GM12878 (cell line): Measurements from ENCODE around the gene BPI. TPM values are rescaled to one million over a fixed set of nuclear protein-coding genes. Genes with fewer than 3 reads are reported as not detected.

Experiments
- ATAC-seq: fragments of 200-7000 bp; cut with Tn5 transposase; 3 replicates; pipeline ENCODE4 v1.9.1; 2020; ENCODE audit warnings: mild to moderate bottlenecking, moderate library complexity
- BruUV-seq: library from RNA; stranded (reverse); fragments of 400-500 nt; replicated peaks from 2 replicates; lab custom pipeline; 2021; lab: Mats Ljungman, UMichigan
- CTCF ChIA-PET: fragments of 300-600 bp; sonication (Branson Sonifier 250); formaldehyde crosslinking; extraction: SDS; loops from one replicate; lab custom pipeline; 2021; ENCODE audit warnings: inconsistent platforms; lab: Yijun Ruan, JAX
- POLR2A ChIA-PET: fragments of 350-600 bp; formaldehyde crosslinking; extraction: SDS; loops from one replicate; lab custom pipeline; 2021; ENCODE audit warnings: inconsistent platforms; lab: Charles Lee
- RAD21 ChIA-PET: fragments of 300-600 bp; sonication (Branson Sonifier 250); formaldehyde crosslinking; loops from one replicate; lab custom pipeline; 2023; ENCODE audit warnings: antibody characterized with exemption; ENCODE audit not compliant: unreplicated experiment; lab: Charles Lee
- SMC1A ChIA-PET: fragments of 300-600 bp; sonication (Branson Sonifier 250); formaldehyde crosslinking; loops from one replicate; lab custom pipeline; 2023; ENCODE audit not compliant: unreplicated experiment, uncharacterized antibody; lab: Charles Lee
- DNase-seq: peaks from one replicate; pipeline ENCODE4 v3.0.0-alpha.2; 2011; ENCODE audit warnings: low read depth, low spot score
- FAIRE-seq: peaks from 3 replicates; lab custom pipeline; 2011; peaks lifted over from hg19 to GRCh38; lab: Jason Lieb, UNC
- H2AFZ ChIP-seq: 2 replicates; pipeline ENCODE4 v1.6.0; 2011; ENCODE audit warnings: low read depth, low read length, control low read depth; ENCODE audit not compliant: control insufficient read depth
- H3K27ac ChIP-seq: 2 replicates; pipeline ENCODE4 v1.5.1; 2011; ENCODE audit warnings: control low read depth; ENCODE audit not compliant: control insufficient read depth, insufficient read depth
- H3K27me3 ChIP-seq, 2 experiments: replicated peaks in 1 of 2; 2 replicates each; pipeline versions ENCODE4 v1.6.0 to v1.6.1; 2011; ENCODE audit warnings: low read length in 1 of 2; ENCODE audit not compliant: control insufficient read depth in 2 of 2, insufficient read depth in 2 of 2
- H3K36me3 ChIP-seq, 2 experiments: 2 replicates each; pipeline ENCODE4 v1.5.1; 2011; ENCODE audit warnings: low read length in 1 of 2; ENCODE audit not compliant: control insufficient read depth in 2 of 2, insufficient read depth in 2 of 2
- H3K4me1 ChIP-seq: 2 replicates; pipeline ENCODE4 v1.6.1; 2011; ENCODE audit warnings: mild to moderate bottlenecking, low read length, moderate library complexity, mixed read lengths; ENCODE audit not compliant: control insufficient read depth, insufficient read depth
- H3K4me2 ChIP-seq: 2 replicates; pipeline ENCODE4 v1.6.0; 2011; ENCODE audit warnings: control low read depth; ENCODE audit not compliant: control insufficient read depth, insufficient read depth
- H3K4me3 ChIP-seq: fragments of 200-600 bp; sonication (generic); 2 replicates; pipeline ENCODE4 v1.5.1; 2016
- H3K79me2 ChIP-seq: 2 replicates; pipeline ENCODE4 v1.6.0; 2011; ENCODE audit warnings: low read length; ENCODE audit not compliant: control insufficient read depth, insufficient read depth
- H3K9ac ChIP-seq: 2 replicates; pipeline ENCODE4 v1.8.0; 2011; ENCODE audit warnings: low read length, control low read depth, mixed read lengths; ENCODE audit not compliant: control insufficient read depth, insufficient read depth
- H3K9me3 ChIP-seq: replicated peaks from 3 replicates; pipeline ENCODE4 v1.5.1; 2011; ENCODE audit warnings: mild to moderate bottlenecking, low read length; ENCODE audit not compliant: control insufficient read depth, insufficient read depth
- H4K20me1 ChIP-seq: 2 replicates; pipeline ENCODE4 v1.6.0; 2011; ENCODE audit not compliant: control insufficient read depth, insufficient read depth
- E2F8 ChIP-seq: fragments of 450-650 bp; IDR thresholded peaks from 2 replicates; pipeline ENCODE4 v1.6.1; 2018; ENCODE audit warnings: mild to moderate bottlenecking, low read depth, moderate library complexity; ENCODE audit not compliant: partially characterized antibody
- HCFC1 ChIP-seq: fragments of 150-350 bp; IDR thresholded peaks from 2 replicates; pipeline ENCODE4 v1.6.1; 2014; ENCODE audit warnings: low read length
- HDGF ChIP-seq: fragments of 450-650 bp; IDR thresholded peaks from 2 replicates; pipeline ENCODE4 v1.6.1; 2016; ENCODE audit warnings: antibody characterized with exemption
- MTA2 ChIP-seq: fragments of 450-650 bp; IDR thresholded peaks from 2 replicates; pipeline ENCODE4 v1.6.1; 2016; ENCODE audit warnings: low read depth, mild to moderate bottlenecking, moderate library complexity
- SPI1 ChIP-seq: IDR thresholded peaks from 2 replicates; pipeline ENCODE4 v1.6.1; 2011; ENCODE audit warnings: low read depth, mild to moderate bottlenecking, low read length, moderate library complexity, borderline replicate concordance; ENCODE audit not compliant: insufficient read depth
- TBL1XR1 ChIP-seq: IDR thresholded peaks from 2 replicates; pipeline ENCODE4 v1.6.1; 2012; ENCODE audit warnings: low read depth, low read length, improper control_type of control experiment
- ZNF274 ChIP-seq: IDR thresholded peaks from one replicate; pipeline ENCODE4 v1.8.0; 2011; ENCODE audit not compliant: insufficient read length, insufficient read depth
- WGBS: methylation state at CpG from one replicate; pipeline ENCODE4 v1.1.6; 2016; ENCODE audit warnings: low lambda C conversion rate; ENCODE audit not compliant: insufficient replicate concordance, insufficient coverage; ENCODE audit errors: missing lambda C conversion rate; 5-methylcytosine and 5-hydroxymethylcytosine counted together
- in situ Hi-C: fragments of 300-500 bp; cut with MboI; formaldehyde crosslinking; loops from 9 replicates; pipeline ENCODE4 v1.14.3; 2018; ENCODE audit warnings: mixed read lengths
- intact Hi-C: fragments of 100-400 bp; cut with micrococcal nuclease; formaldehyde crosslinking; loops from one replicate; pipeline ENCODE4 v1.14.2; 2022; ENCODE audit not compliant: unreplicated experiment
- polyA plus RNA-seq, 11 experiments: library from polyadenylated mRNA; depleted of rRNA in 4 of 11; unstranded in 6 of 11; stranded (reverse) in 5 of 11; fragments of >200 nt; fragmentation: Nextera tagmentation in 4 of 11; fragmentation: Illumina TruSeq in 1 of 11; extraction: Ambion mirVana in 4 of 11; extraction: Trizol in 1 of 11; gene quantifications; 1 replicate in 1 of 11; 2 replicates in 10 of 11; pipeline versions ENCODE4 v1.2.1 to v1.2.3, GENCODE V29; 2011 to 2016; ENCODE audit warnings: inconsistent platforms in 2 of 11, missing spikeins in 2 of 11, low read depth in 1 of 11
- total RNA-seq, 4 experiments: library from RNA; depleted of rRNA in 3 of 4; stranded (reverse); fragments of >200 nt in 3 of 4; fragmentation: Illumina TruSeq in 1 of 4; extraction: Trizol in 1 of 4; gene quantifications; 2 replicates each; pipeline versions ENCODE4 v1.2.1 to v1.2.3, GENCODE V29; 2013 to 2021

The BPI gene
- total and polyA plus RNA-seq, 10 of the 15 experiments (the other 5 are each of a cell fraction or from before 2014, with no cell fraction given) = not detected

GRCh38 chr20:38294076-38294591, 9.8 kb upstream of the BPI start (continued):
- no peak for TF ChIP-seq ZNF274

GRCh38 chr20:38295811-38296210, 8.1 kb upstream of the BPI start:
- Histone ChIP-seq H3K27me3 (peaks cover 0 to 2% of the 10 kb centered on the region in 2 experiments; a peak in 1 of 4 replicates), H3K4me3 (no peak overlapping the region), H3K36me3 (no peaks in the 10 kb centered on the region), H3K9ac (no peak overlapping the region), H3K9me3 (no peaks in the 10 kb centered on the region), H3K79me2 (no peaks in the 10 kb centered on the region), H3K4me1 (no peaks in the 10 kb centered on the region), H4K20me1 (no peaks in the 10 kb centered on the region), H3K27ac (no peak overlapping the region), H3K4me2 (no peak overlapping the region), H2AFZ (no peak overlapping the region)
- intact Hi-C loops (no loop called here), in situ Hi-C loops (no loop called here)
- DNase-seq (no peak), ATAC-seq (no peak), FAIRE-seq (no peak)
- TF ChIP-seq E2F8 (no peak), HCFC1 (no peak), SPI1 (no peak), MTA2 (no peak), TBL1XR1 (no peak), HDGF (no peak)
- POLR2A ChIA-PET = no interaction called here
- CTCF ChIA-PET = no interaction called here
- BruUV-seq = no TSS peak
- SMC1A ChIA-PET = no interaction called here
- WGBS = 52% methylated on average over 5 of the region's 5 CpGs
- RAD21 ChIA-PET = no interaction called here
